GM18508 (cell line): ENCODE data around the gene ARIH1.
"Not testable (repeated sequence)": the region's sequence is repeated elsewhere in the genome, so short reads cannot be mapped to it uniquely, and the experiment has no call there.

Experiments used
- ATAC-seq: cut with Tn5 transposase; IDR thresholded peaks from one replicate; pipeline ENCODE4 v1.9.1; 2021; ENCODE audit warnings: moderate number of reproducible peaks; ENCODE audit not compliant: insufficient read depth, unreplicated experiment

ARIH1 gene, protein sequence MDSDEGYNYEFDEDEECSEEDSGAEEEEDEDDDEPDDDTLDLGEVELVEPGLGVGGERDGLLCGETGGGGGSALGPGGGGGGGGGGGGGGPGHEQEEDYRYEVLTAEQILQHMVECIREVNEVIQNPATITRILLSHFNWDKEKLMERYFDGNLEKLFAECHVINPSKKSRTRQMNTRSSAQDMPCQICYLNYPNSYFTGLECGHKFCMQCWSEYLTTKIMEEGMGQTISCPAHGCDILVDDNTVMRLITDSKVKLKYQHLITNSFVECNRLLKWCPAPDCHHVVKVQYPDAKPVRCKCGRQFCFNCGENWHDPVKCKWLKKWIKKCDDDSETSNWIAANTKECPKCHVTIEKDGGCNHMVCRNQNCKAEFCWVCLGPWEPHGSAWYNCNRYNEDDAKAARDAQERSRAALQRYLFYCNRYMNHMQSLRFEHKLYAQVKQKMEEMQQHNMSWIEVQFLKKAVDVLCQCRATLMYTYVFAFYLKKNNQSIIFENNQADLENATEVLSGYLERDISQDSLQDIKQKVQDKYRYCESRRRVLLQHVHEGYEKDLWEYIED

DNA sequence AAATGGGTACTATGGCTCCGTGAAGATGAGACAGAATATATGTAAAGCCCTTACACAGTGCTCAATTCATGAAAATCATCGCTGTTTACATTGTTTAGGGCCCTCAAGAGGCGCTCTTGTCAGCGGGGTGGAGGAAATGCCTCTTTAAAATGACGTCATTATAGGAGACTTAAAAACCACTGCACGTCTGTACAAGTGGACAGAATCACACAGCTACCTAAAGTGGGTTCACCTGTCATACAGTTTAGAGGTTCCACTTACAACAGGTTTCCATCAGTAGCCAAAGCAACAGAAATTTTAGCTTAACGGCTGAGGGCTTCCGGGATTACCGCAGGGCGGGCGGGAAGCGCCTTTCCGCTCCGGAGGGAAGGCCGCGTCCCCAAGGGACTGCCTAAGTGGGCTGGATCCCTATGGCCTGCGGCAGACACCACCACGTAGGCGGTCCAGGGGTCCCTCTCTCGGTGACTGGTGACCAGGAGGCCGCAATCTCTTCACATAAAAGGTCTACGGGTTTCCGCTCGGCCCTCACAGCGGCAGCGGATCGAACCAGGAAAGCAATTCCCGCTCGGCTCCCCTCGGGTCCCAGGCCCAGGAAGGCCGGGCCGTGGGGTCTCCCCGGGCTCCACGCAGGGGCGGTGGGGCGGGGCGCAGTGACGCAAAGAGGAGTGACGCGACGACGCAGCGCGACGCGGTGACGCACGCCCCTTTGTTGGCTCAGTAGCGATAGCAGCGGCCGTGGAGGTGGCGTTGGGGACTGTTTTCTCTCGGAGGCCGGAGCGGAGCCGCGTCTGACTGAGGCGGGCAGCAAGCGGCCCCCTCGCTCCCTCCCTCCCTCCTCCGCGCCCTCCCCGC lies at the start of gene ARIH1:
TSS of gene ARIH1 (plus strand) at position 717 of the 852 bp plus-strand sequence. CDS start 310 bp downstream, outside the sequence.
- ATAC-seq: peak; percentile 49

DNA sequence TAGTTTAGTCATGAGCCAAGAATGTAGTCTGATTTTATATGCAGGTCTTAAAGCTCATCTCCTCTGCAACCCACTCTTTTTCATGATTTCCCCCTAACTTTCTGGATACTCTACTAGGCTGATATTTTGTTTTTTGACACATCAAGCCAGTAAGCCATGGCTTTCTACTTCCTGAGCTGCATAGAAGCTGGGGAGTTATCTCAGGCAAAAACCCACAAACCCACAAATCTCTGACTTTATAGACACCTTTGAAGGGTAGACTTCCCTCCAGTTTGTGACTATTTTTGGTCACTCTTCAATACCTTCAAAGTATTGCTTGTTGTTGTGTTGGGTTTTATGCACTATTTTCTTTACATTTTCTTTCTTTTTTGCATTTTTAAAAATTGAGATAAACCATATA lies 47.4 kb upstream of the ARIH1 start:
- ATAC-seq: no peak

DNA sequence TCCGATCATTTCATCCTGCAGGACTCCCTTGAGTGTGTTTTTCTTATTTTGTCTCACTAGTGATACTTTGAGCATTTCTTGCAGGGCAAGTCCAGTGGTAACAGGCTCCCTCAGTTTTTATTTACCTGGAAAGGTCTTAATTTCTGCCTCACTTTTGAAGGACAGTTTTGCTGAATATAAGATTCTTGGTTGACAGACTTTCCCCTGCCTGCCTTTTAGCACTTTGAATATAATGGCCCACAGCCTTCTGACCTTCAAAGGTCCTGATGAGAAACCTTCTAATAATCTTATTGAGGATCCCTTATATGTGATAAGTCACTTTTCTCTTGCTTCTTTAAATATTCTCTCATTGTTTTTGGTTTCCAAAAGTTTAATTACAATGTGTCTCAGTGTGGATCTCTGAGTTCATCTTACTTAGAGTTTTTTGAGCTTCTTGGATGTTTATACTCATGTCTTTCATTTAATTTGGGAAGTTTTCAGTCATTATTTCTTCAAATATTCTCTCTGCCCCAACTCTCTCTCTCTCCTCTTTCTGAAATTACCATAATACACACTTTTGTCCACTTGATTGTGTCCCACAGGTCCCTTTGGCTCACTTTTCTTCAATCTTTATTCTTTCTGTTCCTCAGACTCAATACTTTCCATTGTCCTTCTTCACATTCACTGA lies 36.3 kb upstream of the ARIH1 start:
- no peak for ATAC-seq

DNA sequence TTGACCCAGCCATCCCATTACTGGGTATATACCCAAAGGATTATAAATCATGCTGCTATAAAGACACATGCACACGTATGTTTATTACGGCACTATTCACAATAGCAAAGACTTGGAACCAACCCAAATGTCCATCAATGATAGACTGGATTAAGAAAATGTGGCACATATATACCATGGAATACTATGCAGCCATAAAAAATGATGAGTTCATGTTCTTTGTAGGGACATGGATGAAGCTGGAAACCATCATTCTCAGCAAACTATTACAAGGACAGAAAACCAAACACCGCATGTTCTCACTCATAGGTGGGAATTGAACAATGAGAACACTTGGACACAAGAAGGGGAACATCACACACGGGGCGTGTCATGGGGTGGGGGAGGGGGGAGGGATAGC lies 31.3 kb upstream of the ARIH1 start:
- not testable (repeated sequence) for ATAC-seq

DNA sequence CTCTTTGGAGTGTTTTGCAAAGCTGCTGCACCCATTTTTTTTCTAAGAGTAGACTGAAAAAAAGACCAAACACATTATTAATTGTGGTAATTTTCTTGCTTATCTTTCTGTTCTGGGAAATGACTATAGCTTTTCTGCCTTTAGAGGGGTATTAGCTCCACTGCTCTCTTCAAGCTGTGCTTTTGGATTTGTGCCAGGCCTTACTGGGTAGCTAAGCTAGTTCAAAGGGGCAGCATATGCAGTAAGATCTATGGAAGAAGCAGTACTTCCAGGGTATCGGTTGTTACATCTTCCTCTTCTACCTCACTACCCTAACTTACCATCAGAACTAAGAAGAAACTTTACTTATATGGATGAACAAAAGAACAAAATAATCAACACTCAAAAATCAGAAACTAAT lies 28.7 kb upstream of the ARIH1 start:
- no peak for ATAC-seq

DNA sequence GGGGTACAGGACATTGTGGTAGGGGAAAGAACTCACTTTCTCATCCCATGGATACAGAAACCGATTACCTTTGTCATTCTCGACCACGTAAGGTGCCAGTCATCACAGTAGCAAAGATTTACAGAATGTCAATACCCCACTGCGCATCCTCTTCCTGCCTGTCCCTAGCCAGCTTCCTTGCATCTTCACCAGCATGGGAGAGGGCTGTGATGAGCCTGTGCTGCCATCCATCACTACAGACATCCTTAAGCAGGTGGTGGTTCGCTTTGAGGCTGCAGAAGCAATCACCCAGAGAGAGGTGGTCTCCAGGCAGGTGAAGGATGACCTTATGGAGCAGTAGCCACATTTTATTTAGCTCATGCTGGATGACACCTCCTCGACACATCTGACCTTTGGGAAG lies 23.3 kb upstream of the ARIH1 start:
- no peak for ATAC-seq

DNA sequence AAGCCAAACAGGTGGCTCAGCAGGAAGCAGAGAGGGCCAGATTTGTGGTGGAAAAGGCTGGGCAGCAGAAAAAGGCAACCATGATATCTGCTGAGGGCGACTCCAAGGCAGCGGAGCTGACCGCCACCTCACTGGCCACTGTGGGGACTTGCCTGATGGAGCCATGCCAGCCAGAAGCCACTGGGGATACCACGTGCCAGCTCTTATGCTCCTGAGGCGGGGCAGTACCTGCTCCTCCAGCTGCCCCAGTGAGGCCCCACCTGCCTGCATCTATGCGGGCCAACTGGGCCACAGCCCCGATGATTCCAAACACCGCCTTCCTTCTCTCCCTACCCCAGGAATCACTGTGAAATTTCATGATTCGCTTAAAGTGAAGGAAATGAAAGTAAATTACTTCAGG lies 22.9 kb upstream of the ARIH1 start:
- no peak for ATAC-seq

DNA sequence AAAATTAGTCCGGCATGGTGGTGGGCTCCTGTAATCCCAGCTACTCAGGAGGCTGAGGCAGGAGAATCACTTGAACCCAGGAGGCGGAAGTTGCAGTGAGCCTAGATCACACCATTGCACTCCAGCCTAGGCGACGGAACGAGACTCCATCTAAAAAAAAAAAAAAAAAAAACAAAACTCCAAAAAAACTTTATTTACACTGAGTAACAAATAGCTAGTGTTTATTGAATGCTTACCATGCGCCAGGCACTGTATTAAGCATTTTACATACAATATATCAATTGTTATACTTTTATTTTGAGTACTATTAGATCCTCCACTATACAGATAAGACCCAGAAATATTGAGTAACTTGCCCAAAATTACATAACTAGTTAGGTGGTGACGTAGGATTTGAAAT lies 17.4 kb upstream of the ARIH1 start:
- no peak for ATAC-seq

DNA sequence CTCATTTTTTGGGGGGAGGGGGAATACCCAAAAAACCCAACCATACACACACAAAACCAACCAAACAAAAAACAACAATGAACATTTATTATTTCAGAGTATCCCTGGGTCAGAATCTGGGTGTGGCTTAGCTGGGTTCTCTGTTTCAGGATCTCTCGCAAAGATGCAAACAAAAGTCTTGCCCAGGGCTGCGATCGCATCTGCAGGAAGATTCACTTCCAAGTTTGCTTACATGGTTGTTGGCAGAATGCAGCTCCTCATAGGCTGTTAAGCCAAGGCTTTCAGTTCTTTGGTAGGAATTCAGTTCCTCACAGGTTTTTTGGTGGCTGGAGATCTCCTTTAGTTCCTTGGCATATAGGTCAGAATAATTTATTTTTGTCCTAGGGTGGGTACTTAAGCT lies 13.7 kb upstream of the ARIH1 start:
- no peak for ATAC-seq

DNA sequence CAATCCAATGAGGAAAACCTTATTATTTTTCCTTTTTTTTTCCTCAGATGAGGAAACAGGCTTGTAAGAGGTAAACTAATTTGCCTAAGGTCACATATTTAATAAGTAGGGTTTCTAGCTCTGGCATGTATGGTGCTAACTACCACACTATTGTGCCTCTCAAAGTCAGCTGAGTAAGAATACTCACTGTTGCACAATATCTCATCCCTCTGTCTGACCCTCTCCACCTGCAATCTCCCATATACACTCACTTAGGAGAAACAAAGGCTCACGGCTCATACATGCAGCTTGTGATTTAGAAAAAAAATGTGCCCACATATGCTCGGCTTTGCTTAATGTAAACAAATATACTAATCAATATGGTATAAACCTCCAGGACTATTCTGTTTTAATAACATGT lies 10.4 kb upstream of the ARIH1 start:
- ATAC-seq: no peak

DNA sequence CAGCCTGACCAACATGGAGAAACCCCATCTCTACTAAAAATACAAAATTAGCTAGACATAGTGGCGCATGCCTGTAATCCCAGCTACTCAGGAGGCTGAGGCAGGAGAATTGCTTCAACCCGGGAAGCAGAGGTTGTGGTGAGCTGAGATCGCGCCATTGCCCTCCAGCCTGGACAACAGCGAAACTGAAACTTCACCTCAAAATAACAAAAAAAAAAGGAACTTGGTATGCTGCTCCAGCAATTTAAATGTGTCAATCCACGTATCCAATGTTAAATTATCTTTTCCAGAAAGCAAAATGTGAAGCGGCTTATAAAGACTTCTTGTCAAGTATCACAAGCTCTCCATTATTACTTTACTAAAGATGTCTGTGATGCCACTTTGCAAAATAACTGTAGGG lies 9.9 kb upstream of the ARIH1 start:
- no peak for ATAC-seq

DNA sequence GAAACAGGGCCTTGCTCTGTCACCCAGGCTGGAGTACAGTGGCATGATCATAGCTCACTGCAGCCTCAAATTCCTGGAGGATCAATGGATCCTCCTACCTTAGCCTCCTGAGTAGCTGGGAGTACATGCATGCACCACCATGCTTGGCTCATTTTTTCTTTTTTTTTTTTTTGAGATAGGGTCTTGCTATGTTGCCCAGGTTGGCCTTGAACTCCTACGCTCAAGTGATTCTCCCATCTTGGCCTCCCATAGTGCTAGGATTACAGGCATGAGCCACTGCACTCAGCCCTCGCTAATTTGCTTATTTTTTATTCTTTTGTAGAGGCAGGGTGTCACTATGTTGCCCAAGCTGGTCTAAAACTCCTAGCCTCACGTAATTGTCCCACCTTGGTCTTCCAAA lies 6.0 kb upstream of the ARIH1 start:
- no peak for ATAC-seq

DNA sequence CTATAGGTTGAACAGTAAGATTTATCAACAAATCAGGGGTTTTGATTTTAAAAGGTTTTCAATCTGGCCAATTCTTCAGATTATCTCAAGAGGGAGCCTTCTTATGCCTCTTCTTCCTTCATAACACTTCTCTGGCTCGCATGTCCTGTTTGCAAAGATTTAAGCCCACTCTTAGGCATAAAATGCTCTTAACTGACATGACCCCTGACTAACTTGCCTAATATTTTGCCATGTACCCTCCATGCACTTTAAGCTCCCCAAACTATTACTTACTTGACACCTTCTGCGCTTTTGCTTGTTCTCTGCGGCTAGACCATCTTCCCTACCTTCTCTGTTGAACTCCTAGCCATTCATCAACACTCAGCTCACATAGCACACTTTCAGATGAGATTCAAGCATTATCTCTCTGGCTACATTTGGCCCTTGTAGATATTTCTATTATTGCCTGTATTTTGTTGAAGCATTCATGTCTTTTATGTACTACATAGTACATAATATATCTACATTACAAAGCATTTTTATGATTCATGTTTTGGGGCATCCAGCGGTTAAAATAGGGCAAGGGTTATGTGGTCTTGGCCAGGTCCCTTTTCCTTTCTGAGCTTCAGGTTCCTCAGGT lies 1.0 kb upstream of the ARIH1 start:
- no peak for ATAC-seq

DNA sequence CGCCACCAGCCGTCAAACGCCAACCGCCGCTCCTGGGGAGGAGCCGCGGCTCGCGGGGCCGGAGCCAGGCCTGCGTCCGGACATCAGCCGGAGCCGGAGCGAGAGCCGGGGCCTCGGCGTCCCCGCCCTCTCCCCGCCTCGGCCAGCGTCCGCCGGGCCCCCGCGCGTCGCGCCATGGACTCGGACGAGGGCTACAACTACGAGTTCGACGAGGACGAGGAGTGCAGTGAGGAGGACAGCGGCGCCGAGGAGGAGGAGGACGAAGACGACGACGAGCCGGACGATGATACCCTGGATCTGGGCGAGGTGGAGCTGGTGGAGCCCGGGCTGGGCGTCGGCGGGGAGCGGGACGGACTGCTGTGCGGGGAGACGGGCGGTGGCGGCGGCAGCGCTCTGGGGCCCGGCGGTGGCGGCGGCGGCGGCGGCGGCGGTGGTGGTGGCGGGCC lies 359 bp downstream of the ARIH1 start:
- no peak for ATAC-seq

DNA sequence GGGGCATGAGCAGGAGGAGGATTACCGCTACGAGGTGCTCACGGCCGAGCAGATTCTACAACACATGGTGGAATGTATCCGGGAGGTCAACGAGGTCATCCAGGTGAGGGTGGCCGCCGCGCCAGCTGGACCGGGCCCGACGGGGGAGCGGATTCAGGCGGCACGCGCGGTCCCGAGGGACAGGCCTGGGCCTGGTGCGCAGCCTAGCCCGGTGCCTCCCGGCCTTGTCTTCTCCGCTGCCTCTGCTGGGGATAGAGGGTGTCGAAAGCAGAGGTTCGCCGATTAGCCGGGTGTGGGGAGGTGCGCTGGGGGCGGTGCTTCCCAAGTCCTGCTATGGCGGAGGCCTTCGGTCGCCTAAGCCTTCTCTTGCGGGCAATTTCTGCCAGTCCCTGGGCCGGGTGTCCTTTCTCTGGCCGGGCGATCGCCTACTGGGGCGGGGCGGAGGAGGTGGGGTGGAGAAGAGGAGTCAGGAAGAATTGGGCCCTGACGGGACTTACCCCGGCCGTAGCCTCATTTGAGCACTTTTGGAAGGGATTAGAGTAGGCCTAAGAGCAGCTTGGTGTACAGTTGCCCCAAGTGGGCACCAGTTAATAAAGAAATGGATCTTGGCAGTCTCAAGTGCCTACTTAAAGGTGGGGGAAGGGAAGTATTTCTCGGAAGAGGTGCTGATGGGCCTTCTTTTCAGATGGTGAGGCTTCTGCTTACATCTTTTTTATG lies 940 bp downstream of the ARIH1 start:
- no peak for ATAC-seq

DNA sequence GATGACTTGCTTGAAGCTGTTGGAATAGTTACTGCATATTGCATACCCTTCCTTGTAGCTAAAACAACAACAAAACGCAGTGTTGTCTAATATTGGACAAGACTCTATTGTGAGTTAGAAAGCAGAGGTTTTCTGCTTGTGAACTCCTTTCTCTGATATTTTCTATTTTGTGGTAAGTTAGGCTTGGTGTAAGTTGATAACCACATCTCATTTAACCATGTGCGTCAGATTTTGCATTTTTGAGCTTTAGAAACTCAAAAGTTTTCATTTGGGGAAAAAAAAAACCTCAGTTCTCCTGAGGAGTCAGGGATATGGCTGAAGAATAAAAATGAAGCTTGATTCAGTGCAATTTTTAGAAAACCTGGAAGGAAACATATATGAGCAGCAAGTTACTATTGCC lies 1.5 kb downstream of the ARIH1 start:
- no peak for ATAC-seq

DNA sequence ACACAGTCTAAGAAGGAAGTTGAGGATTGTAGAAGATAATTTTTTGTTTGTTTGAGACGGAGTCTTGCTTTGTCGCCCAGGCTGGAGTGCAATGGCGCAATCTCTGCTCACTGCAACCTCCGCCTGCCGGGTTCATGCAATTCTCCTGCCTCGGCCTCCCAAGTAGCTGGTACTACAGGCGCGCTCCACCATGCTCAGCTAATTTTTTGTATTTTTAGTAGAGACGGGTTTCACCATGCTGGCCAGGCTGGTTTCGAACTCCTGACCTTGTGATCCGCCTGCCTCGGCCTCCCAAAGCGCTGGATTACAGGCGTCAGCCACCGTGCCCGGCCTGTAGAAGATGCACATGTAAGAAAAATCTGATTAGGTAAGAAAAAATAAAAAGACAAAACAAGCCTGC lies 2.2 kb downstream of the ARIH1 start:
- not testable (repeated sequence) for ATAC-seq

DNA sequence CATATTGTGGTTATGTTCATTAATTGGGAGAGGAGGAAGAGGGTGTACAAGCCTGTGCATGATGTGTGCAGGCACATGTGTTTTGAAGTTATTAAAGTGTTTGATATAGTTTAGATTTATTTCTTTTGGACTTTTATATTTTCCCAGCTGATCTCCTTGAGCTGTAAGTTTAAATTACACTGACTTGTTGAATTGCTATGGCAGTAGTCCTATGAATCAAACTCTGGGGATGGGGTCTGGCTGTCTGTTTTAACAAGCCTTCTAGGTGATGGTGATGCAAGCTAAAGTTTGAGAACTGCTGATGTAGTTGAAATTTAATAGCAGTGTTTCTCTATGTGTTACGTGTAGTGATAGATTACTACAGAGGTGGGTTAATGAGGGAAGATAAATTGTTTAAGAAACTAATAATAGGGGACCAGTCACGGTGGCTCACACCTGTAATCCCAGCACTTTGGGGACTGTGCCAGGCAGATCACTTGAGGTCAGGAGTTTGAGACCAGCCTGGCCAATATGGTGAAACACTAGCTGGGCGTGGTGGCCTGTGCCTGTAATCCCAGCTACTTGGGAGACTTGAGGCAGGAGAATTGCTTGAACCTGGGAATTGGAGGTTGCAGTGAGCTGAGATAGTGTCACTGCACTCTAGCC lies 7.0 kb downstream of the ARIH1 start:
- ATAC-seq: no peak

DNA sequence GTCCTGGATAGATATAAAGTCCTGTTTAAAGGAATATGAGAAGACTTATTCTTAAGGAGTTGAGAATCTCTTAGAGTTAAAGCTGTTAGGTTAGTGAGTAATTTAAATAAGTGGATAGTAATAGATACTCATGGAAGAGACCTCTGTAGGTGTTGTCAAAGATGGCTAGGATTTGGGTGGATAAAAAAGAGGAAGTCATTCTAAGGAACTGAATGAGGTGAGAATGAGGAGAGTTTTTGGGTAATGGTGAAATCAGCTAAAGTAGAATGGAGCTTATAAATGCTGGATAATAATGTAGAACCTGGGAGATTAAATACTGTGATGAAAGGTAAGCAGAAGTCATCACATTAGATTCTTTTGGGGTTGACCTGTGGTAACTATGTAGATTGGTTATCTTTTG lies 8.1 kb downstream of the ARIH1 start:
- ATAC-seq: no peak
